GM23248 (cell line): ENCODE measurements around the gene GRB14. TPM values are rescaled to one million over a fixed set of nuclear protein-coding genes. Genes with fewer than 3 reads are reported as not detected.
"Not testable (repeated sequence)": the region's sequence is repeated elsewhere in the genome, so short reads cannot be mapped to it uniquely, and the experiment has no call there.

Experiments
- DNase-seq: peaks from one replicate; pipeline ENCODE4 v3.0.0-alpha.2; 2015
- H2AFZ ChIP-seq: fragments of 200-600 bp; sonication (generic); 2 replicates; pipeline ENCODE4 v1.6.1; 2016; ENCODE audit warnings: antibody characterized with exemption
- H3F3A ChIP-seq: fragments of 200-600 bp; sonication (generic); 2 replicates; pipeline ENCODE4 v1.6.1; 2016; ENCODE audit warnings: mild to moderate bottlenecking, antibody characterized with exemption, mixed run types; ENCODE audit not compliant: insufficient read depth
- H3K27ac ChIP-seq: fragments of 200-600 bp; sonication (generic); 2 replicates; pipeline ENCODE4 v1.5.1; 2016; ENCODE audit warnings: mild to moderate bottlenecking
- H3K27me3 ChIP-seq: fragments of 200-600 bp; sonication (generic); replicated peaks from 2 replicates; pipeline ENCODE4 v1.6.1; 2016; ENCODE audit warnings: mild to moderate bottlenecking; ENCODE audit not compliant: insufficient read depth
- H3K36me3 ChIP-seq: fragments of 200-600 bp; sonication (generic); 2 replicates; pipeline ENCODE4 v1.6.1; 2016; ENCODE audit warnings: low read depth, mild to moderate bottlenecking
- H3K4me1 ChIP-seq: fragments of 200-600 bp; sonication (generic); 2 replicates; pipeline ENCODE4 v1.6.1; 2016; ENCODE audit warnings: mild to moderate bottlenecking; ENCODE audit not compliant: insufficient read depth
- H3K4me2 ChIP-seq: fragments of 200-600 bp; sonication (generic); one replicate; pipeline ENCODE4 v1.6.1; 2016; ENCODE audit warnings: mild to moderate bottlenecking; ENCODE audit not compliant: unreplicated experiment
- H3K4me3 ChIP-seq: fragments of 200-600 bp; sonication (generic); 2 replicates; pipeline ENCODE4 v1.5.1; 2016; ENCODE audit warnings: mild to moderate bottlenecking
- H3K79me2 ChIP-seq: fragments of 200-600 bp; sonication (generic); 2 replicates; pipeline ENCODE4 v1.6.1; 2016; ENCODE audit warnings: mild to moderate bottlenecking; ENCODE audit not compliant: insufficient read depth
- H3K9ac ChIP-seq: fragments of 200-600 bp; sonication (generic); 2 replicates; pipeline ENCODE4 v1.6.1; 2016; ENCODE audit warnings: mild to moderate bottlenecking
- H3K9me2 ChIP-seq: fragments of 200-600 bp; sonication (generic); 2 replicates; pipeline ENCODE4 v1.6.1; 2016; ENCODE audit warnings: mixed run types, mild to moderate bottlenecking, moderate library complexity; ENCODE audit not compliant: insufficient read depth
- H3K9me3 ChIP-seq: fragments of 200-600 bp; sonication (generic); one replicate; pipeline ENCODE4 v1.6.1; 2017; ENCODE audit warnings: low read depth
- H4K20me1 ChIP-seq: fragments of 200-600 bp; sonication (generic); 2 replicates; pipeline ENCODE4 v1.6.0; 2016; ENCODE audit not compliant: insufficient read depth
- EZH2 ChIP-seq: fragments of 200-600 bp; sonication (generic); IDR thresholded peaks from 2 replicates; pipeline ENCODE4 v1.6.1; 2018; ENCODE audit warnings: antibody characterized with exemption, mild to moderate bottlenecking; ENCODE audit not compliant: insufficient read depth, poor library complexity, severe bottlenecking
- EZH2phosphoT487 ChIP-seq: fragments of 200-600 bp; sonication (generic); IDR thresholded peaks from 2 replicates; pipeline ENCODE4 v1.6.1; 2018; ENCODE audit warnings: antibody characterized with exemption, moderate library complexity, mild to moderate bottlenecking, low read depth; ENCODE audit not compliant: insufficient read depth
- WGBS, 2 experiments: methylation state at CpG; one replicate each; pipeline ENCODE4 v1.1.6; 2015 to 2017; ENCODE audit warnings: low lambda C conversion rate in 2 of 2, low coverage in 1 of 2; ENCODE audit errors: missing lambda C conversion rate in 2 of 2; 5-methylcytosine and 5-hydroxymethylcytosine counted together
- in situ Hi-C: fragments of 300-500 bp; cut with MboI; formaldehyde crosslinking; loops from 2 replicates; pipeline ENCODE4 v1.15.0; 2020
- polyA plus RNA-seq: library from polyadenylated mRNA; unstranded; fragments of >200 nt; fragmentation: Nextera tagmentation; extraction: Ambion mirVana; gene quantifications from 2 replicates; pipeline ENCODE4 v1.2.1, GENCODE V29; 2016
- total RNA-seq: library from RNA; depleted of rRNA; stranded (reverse); fragments of >200 nt; shearing (Covaris generic); gene quantifications from 2 replicates; pipeline ENCODE4 v1.2.3, GENCODE V29; 2014

GRB14 gene
- total and polyA plus RNA-seq, 2 experiments from 2014 or later = 0.23 TPM; not detected in 1

GRCh38 chr2:164642268-164642667 is 21.0 kb upstream of the GRB14 start:
- no peaks in the 10 kb centered on the region for H3F3A ChIP-seq
- DNase-seq = no peak
- no peaks in the 10 kb centered on the region for H3K79me2 ChIP-seq
- TF ChIP-seq EZH2 = no peak
- no peak for TF ChIP-seq EZH2phosphoT487
- H3K9me3 ChIP-seq = no peaks in the 10 kb centered on the region
- H3K27me3 ChIP-seq = no peaks in the 10 kb centered on the region
- H3K4me1 ChIP-seq = no peaks in the 10 kb centered on the region
- no peak overlapping the region for H3K4me3 ChIP-seq
- WGBS, 2 experiments = 70 to 75% methylated on average over 2 of the region's 2 CpGs
- in situ Hi-C loops = no loop called here
- H4K20me1 ChIP-seq = no peaks in the 10 kb centered on the region
- H3K36me3 ChIP-seq = no peaks in the 10 kb centered on the region
- H3K9ac ChIP-seq = no peak overlapping the region
- H2AFZ ChIP-seq = no peak overlapping the region
- H3K9me2 ChIP-seq = no peaks in the 10 kb centered on the region
- no peak overlapping the region for H3K4me2 ChIP-seq
- H3K27ac ChIP-seq = no peak overlapping the region

GRCh38 chr2:164628319-164628718 is 7.0 kb upstream of the GRB14 start:
- peaks cover 34% of the 10 kb centered on the region for H3F3A ChIP-seq
- H3K36me3 ChIP-seq, H4K20me1 ChIP-seq, H3K27ac ChIP-seq, H3K9me2 ChIP-seq, H2AFZ ChIP-seq, H3K27me3 ChIP-seq, H3K79me2 ChIP-seq, DNase-seq, H3K9ac ChIP-seq, H3K4me2 ChIP-seq, H3K9me3 ChIP-seq, H3K4me3 ChIP-seq, in situ Hi-C loops: not testable (repeated sequence)
- WGBS, 2 experiments = 52 to 76% methylated on average over 2 to 3 of the region's 3 CpGs
- peaks cover 24% of the 10 kb centered on the region for H3K4me1 ChIP-seq

DNA sequence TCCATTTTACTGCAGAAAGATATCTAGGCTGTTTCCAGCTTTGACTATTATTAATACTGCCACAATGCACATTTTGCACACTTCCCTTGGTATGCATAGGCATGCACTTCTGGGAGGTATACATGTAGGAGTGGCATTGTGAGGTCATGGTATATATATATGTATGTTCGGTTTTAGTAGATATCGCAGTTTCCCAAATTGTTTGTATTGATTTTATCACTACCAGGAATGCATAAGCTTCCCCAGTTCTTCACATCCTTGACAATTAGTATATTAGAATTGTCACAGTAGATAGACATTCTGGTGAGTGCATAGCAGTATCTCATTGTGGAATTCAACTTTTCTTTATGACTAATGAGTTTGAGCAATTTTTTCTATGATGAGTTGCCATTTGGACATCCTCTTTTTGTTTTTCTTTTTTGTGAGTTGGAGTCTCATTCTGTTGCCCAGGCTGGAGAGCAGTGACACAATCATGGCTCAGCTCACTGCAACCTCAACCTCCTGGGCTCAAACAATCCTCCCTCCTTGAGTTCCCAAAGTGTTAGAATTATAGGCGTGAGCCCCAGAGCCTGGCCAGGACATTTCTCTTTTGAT is 4.2 kb upstream of the GRB14 start:
- WGBS, 2 experiments = 5 to 9% methylated on average over 3 of the region's 3 CpGs
- Histone ChIP-seq H3K79me2 (no peaks in the 10 kb centered on the region), H3F3A (peaks cover 34% of the 10 kb centered on the region), H3K27ac (peak overlapping the region; percentile 39), H4K20me1 (no peaks in the 10 kb centered on the region), H3K9me2 (no peaks in the 10 kb centered on the region), H3K4me3 (no peak overlapping the region), H3K9ac (no peak overlapping the region), H2AFZ (no peak overlapping the region), H3K36me3 (no peaks in the 10 kb centered on the region), H3K9me3 (no peaks in the 10 kb centered on the region), H3K27me3 (peaks cover 2% of the 10 kb centered on the region; the same call in 1 of the 2 replicates), H3K4me2 (peak overlapping the region; percentile 25), H3K4me1 (peaks cover 24% of the 10 kb centered on the region)
- peak; percentile 85 for DNase-seq
- TF ChIP-seq EZH2phosphoT487 (no peak), EZH2 (no peak)
- in situ Hi-C loops = no loop called here

- TF ChIP-seq EZH2 (no peak), EZH2phosphoT487 (no peak)
- H3K4me1 ChIP-seq = peaks cover 24% of the 10 kb centered on the region
- no peaks in the 10 kb centered on the region for H4K20me1 ChIP-seq
- no peak overlapping the region for H3K9ac ChIP-seq
- no peaks in the 10 kb centered on the region for H3K9me2 ChIP-seq
- H3K9me3 ChIP-seq = no peaks in the 10 kb centered on the region
- no peak for DNase-seq
- H3K79me2 ChIP-seq = no peaks in the 10 kb centered on the region
- no peak overlapping the region for H3K4me2 ChIP-seq
- no peak overlapping the region for H2AFZ ChIP-seq
- WGBS, 2 experiments = 84 to 88% methylated on average over 2 of the region's 2 CpGs
- in situ Hi-C loops = no loop called here
- H3K36me3 ChIP-seq = no peaks in the 10 kb centered on the region
- H3K27ac ChIP-seq = no peak overlapping the region
- H3K27me3 ChIP-seq = peaks cover 6% of the 10 kb centered on the region; the same call in 1 of the 2 replicates
- H3K4me3 ChIP-seq = no peak overlapping the region
- peaks cover 34% of the 10 kb centered on the region for H3F3A ChIP-seq
These were observed 3.0 kb upstream of the GRB14 start for GRCh38 chr2:164624316-164624715.
